NCI-H1048 (cell line): ENCODE results near the gene MAML2.

Experiments
- DNase-seq: peaks from one replicate; lab custom pipeline; 2025; lab: John Stamatoyannopoulos, UW

The MAML2 gene

DNA sequence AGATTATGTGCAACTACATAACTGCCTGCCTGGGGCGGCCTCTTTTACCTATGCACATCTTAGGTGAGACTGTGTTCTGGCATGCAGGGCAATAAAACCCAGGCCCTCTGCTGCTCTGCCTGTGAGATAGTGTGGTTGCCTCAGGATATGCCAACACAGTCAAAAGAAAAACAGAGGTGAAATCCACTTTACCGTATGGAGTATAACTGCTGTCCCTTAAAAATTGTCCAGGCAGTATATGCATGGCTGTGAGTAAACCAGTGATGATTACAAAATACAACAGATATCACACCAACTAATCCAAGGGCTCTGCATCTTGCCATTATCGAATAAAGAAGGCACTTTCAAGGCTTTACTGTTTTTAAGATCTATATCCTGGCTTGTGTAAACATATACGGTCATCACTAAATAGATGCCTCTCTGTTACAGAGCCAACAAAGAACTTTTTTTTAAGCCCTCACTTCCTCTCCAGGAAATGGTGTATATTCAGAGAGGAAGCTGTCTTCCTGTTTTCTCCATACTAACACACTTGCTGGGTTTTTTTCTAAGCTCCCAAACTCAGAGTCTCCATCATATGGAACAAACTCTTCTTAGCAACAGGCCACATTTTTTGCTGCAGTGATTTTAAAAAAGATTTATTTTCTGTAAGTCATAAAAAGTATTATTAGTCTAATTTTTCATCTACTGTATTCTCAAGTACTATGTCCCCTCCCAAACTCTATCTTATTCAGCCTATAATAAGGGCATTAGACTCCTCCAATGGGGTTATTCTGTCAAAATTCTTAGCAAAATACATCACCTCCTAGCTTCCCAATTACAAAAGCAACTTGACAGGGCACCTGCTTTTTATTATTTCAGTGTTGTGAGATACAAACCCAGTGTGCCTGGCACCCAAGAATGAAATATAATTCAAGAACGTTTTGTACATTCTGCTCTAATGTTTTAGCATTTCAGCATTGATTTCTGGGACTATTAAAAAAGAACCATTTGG is 135.2 kb downstream of the MAML2 start:
- no peak for DNase-seq

DNA sequence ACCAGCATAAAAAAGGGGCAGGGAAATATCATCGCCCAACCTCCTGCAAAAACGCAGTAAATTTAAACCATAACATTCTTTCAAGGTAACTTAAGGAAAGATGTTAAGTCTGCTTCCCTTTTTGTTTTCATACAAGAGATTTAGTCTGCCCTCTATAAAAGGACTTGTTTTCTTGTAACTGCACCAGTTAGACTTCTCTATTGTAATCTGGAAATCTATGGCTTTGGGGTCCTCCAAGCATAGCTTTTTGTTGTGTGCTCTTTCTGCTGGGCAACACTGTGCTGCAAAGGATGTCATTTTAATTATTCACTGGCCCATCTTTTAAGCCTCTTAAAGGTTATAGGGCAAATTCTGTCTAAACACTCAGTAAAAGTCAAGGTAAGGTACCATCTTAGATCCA is 136.0 kb downstream of the MAML2 start:
- no peak for DNase-seq

DNA sequence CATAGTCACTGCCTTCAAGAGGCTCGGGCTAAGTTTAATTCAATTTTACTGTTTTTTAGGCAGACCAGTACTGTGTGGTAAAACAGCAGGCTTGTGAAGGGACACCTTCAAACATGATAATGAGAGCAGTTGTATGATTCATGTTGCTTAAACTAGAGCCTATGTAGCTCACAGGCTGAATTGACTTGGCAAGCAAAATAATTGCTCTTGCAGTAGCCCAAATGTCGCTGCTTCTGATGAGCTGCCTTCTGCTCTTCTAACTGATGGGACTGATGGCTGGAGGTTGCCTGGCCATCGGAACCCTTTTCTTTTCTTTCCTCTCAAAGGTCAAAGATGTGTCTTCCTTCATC is 137.6 kb downstream of the MAML2 start:
- DNase-seq, result no peak

DNA sequence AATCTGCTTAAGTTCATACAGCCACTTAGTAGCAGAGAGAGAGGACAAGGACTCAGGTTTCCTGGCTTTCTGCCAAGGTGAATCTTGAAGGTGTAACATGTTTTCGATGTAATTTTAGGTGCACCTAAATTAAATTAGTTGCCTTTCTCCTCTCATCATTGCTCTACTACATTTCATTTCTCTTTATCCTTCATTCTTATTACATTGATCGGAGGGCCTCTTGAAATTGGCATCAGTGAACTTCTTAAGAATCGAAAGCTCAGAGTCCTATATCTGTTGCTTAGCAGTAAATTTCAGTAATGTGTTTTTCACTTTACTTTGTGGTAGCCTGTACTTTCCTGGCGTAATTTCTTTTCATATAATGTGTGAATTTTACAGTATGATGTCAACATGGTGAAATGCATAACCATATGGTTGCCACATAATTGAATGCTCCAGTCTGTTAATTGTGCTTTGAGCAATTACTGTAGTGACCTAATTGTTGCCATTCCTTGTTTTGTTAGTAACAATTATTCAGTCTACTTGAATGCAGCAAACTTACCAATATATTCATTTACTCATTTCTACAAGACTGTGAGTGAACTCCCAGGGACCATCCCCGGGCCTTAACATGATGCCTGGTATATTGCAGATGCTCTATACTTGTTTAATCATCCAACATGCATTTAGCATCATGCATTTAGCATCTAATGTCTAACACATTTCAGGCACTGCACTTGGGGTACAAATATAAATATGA is 138.1 kb downstream of the MAML2 start:
- DNase-seq, result no peak

DNA sequence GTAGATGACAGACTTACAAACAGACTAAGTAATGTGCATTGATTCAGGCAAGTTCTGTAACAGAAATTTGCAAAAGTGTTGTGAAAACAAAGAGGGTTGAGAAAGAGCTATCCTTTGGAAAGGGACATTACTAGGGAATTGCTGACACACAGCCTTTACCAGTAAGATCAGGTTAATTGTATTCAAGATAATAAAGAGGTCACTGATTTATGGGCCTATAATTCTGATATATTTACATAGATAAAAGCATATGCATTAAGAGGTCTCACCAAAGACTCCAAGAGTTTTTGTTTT is 138.7 kb downstream of the MAML2 start:
- no peak for DNase-seq

DNA sequence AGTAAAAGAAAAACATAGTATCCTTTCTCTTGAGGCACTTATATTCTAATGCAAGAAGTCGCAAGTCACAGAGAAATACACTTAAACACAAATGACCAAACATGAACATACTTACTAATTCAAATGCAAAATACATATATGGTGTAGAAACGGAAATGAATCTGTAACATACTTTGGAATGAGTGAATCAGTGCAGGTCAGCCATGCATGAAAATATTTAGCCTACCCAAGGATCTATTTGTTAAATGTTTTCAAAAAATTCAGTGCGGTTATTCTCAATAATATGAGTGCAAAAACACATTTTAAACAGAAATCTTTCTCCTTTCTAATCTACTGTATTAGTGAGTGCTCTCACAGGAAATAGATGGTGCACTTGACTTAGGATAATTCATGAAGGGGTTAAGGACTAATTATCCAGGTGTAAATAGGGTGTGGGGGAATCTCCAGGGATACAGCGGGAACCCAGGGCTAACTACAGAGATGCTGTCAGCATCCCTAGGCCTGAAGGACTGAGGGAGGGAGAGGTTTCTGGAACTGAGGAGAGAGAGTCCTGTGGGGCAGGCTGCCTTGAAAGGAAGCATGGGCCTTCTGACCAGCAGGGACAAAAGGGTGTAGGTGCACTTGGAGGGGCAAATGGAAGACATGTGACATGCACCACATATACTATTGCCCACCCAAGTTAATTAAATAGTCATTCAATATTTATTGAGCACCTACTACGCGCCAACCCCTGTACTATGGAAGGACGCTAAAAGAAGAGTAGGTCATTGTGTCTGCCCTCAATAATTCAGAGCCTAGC is 139.2 kb downstream of the MAML2 start:
- DNase-seq, result no peak

DNA sequence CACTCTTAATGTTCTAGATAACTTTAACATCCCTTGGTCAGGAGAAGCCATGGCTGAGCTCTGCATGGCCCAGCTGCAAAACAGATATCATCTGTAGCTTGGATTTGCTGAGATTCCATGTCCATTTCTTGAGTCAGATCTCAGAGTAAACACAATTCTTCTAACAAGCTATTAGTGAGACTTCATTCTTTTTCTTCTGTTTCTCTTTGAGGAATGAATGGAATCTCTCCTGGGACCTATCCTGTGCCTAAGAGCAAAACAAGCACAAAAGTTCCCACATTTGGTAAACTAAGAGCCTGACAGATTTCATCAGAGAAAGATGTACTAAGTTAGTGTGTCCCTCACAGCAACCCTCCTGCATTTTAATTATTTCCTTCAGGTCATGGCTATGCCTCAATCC is 142.8 kb downstream of the MAML2 start:
- DNase-seq, result no peak

DNA sequence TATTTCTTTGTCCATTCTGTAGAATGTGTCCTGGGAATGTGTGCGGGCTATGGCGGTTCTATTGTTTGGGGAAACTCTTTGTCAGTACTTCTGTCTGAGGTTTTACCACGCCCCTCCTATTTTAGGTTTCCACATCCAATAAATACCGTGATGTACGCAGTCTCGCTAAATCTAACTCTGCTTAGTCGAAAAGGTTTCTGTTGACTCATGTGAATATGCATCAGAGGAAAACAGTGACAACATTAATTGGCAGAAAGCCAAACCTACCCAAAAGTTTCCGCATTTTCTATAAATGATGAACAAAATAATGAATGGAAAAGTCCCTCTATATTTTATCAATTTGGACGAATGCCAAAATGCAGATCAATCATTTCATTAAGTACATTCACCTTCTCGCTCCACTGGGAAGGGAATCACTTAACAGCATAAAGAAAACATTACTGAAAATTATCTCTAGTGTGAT is 143.4 kb downstream of the MAML2 start:
- DNase-seq, result no peak

DNA sequence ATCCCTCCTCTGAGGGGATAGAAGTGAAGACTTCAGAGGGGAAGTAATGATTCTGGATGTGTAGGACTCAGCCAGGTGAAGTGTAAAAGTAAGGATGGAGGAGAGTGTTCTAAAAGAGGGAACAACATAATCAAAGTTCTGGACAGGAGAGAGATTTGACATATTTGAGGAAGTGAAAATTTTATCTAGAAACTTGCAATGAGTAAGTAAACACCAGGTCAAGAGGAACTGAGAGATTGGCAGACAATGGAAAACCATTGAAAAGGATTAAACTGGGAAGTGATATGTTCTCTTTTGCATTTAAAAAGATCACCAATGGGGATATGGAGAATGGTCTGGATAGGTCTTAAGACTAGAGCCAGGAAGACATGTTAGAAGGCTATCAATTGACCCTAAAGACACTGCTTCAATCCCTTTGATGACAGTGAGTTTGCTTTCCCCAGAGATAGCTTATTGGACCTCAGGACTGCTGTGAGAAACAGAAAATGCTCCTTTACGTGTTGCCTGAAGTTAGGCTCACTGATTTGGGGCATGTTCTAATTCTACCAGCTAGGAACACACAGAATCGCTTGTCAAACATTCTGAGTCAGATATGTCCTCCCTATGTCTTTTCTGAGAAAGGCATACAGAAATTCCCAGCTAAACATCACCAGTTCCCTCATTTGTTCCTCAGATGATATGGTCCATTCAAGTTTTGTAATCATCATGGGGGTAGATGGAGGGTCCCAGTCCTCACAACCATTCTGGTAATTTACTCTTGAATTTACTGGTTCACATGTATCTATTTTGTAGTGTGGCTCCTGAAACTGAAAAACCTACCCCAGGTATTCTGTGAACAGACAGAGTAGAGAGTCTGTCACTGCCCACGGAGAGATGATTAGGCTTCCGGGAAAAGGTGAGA is 144.9 kb downstream of the MAML2 start:
- DNase-seq, result no peak

DNA sequence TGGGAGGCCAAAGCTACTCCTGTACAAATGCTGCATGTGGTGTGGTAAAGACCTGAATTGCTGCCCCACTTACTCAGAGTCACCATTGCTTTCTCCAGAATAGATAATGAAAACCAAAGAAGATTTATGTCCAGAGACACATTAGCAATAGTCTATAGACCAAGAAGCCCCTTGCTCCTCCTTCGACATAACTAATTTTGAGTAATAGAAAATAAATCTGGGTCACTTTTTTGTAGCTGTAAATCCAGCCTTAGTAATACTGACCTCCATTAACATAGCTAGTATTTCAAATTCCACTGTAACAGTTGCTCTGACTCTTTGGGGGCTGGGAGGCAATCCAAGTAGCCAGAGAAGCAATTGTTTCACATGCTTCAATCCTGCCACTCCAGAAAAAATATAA is 145.9 kb downstream of the MAML2 start:
- DNase-seq, result no peak

DNA sequence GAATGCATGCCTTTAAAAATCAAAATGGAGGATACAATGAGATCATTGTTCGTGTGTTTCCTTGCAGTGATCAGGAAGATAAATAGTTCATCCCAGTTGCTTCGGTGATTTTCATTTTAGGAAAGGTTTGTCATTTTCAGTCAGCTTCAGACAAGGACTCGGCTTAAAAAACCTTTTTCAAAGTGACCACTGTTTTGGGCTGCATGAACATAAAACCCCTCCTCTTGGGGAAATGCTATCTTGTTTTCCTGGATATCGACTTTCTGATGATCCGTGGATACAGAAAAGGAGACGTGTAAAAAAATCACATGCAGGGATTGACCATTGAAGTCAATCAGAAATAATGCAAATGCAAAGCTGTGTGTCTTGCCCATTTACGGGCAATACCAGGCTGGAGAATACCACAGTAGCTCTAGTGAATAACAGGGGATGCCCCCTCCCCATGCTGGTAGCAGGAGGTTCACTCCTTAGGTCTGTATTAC is 146.8 kb downstream of the MAML2 start:
- no peak for DNase-seq

DNA sequence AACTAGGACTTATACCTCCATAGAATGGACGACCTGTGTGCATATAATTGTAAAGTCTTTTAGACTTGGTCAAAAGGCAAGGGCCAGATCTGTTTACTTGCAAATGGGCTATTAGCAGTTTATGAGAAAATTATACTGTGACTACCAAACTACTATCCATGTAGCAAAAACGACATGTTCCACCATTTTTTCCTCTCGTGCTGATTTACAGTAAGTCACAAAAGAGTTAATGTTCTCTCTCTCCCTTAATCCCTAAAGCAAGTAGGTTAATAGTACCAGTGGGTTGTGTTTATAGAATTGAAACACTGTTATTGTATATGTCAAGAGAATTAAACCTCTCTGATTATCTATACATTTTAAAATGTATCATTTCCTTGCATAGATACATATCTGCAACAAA is 147.3 kb downstream of the MAML2 start:
- no peak for DNase-seq

DNA sequence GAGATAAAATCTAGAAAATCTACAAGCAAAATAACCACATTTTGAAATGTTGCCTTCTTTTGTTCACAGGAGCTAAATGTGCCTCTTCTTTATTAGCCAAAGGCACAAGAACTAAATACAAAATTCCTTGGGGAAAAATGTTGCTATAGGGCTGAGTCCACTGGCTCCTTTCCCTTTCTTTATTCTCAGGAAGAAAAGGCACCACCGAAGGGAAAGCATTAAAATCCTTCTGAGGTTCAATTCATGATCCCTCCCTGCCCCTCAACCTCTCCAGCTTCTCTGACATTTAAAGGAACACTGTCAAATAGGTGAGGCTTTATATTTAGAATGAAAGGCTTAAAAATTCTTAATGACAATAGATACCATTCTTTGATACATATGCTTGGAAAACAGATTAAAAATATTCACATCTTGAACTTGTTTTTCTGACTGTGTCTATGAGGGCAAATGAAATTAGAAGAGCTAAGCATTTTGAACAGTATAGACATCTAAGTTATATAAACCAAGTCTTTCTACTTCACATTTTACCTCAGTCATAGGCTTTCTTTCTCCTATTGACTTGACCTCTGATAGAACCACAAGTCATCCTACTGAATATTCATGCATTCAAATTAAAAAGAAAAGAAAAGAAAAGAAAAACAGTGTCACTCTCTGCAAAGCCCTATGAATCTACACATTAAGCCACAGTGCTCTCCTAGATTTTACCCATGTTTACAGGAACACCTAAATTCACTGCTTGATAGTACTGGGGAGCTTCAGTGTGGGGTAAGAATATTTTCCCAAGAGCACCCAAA is 148.2 kb downstream of the MAML2 start:
- no peak for DNase-seq

DNA sequence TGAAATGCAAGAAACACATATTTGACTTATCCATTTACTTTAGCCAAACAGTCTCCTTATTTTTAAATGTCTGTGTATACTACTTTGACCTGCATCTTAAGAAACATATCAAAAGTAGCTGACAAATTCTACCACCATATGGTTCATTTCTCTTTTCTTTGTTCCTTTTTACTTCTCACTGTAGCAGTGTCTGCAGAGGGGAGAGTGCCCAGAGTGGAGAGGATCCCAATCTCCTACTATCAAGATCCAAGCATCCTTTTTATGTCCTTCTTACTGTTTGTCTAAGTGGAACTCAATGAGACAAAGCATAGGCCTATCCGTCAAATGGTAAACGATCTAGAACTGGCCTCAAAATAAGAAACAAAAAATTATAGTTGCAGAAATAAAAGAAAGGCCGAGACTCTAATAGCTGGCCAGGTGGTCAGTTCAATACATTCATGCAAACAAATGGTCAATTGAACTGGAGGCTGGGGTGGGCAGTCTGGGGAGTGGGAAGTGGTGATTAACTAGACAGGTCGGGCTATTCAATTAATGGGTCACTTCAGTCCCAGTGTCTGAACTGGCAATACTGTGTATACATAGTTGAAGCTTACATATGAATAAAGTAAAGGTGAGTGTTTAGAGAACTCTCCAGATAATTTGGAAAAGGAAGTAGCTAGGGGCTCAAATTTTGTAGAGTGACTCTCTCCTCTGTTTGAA is 149.1 kb downstream of the MAML2 start:
- no peak for DNase-seq

DNA sequence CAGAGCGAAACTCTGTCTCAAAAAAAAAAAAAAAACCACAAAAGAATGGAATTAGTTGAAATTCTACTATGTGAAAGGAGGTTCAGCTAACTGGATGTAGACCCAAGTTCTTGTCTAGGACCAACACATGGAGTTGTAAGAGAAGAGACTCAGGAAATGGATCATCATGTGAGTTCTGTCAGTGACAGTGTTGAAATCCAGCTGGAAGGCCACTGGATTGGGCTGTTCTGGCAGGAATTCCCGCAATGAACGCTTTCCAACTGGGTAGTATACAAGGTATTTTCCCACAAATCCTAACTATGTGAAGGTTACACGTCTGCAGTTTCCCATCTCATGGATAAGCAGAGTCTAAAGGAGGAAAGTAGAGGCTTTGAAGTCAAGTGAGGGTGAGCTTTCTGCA is 151.2 kb downstream of the MAML2 start:
- DNase-seq, result no peak

DNA sequence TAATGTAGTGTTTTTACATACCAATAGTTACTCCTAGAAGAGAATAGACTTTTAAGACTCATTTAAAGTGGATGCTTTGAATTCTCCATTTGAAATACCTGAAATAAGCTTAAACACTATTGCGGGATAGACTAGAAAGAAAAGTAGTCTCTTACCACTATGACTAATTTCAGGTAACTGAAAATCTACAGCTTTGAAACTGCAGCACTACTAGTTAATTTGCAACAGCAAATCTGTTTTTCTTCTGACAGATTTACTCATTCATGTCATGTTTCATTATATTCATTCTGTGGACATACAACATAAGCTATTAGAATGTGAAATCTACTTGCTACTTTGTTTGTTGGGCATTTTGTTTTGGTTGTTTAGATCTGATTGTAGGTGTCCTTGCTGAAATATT is 153.6 kb downstream of the MAML2 start:
- no peak for DNase-seq

DNA sequence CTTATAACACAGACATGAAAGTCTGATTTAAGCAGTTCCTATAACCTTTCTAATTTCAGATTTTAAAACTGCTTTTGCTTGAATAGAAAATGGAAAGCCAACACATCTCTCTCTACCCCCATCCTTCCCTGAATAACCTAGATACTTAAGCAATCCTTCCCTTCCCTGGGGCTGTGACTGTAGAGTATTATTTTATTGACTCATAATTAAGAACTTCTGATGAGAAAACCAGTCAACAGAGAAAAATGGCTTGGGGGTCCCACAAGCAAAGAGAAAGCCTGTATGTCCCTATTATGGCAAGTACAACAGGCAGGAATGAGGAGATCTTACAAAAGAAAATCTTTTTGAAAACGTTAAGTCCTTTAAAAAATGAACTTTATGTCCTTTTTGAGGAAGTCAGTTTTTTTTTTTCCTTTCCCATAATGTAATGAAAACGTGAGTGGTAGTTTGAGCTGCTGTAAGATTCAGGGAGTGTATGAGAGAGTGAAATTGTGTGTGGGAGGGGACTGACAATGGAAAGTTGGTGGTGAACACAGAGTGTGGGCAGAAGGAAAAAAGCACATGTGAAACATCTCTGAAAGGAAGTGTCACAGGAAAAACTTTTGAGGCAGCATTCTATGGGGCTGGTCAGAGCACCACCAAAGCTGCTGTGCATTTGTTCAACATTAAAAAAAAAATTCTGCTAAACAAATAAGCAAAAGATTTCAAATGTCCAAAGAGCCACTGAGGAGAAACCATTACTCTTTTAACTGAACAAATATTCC is 154.6 kb downstream of the MAML2 start:
- DNase-seq, result no peak

DNA sequence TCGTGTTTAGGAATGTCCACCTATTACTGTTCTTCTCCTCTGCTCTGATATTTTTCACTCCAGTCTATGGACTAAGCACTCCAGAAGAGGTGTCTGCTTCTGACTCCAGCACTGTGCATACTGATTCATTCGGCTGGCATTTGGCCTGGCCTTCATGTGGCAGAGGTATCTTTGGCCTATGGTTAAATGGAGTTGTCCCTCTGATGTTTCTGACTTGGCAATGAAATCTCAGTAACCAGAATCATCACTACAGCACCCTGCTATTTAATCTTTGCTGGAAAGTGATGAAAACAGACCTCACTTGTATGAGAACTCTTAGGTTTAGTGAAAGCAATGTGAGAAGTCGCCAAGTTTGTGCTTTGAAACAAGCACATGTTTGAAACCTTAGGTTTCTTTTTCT is 155.2 kb downstream of the MAML2 start:
- DNase-seq, result no peak

DNA sequence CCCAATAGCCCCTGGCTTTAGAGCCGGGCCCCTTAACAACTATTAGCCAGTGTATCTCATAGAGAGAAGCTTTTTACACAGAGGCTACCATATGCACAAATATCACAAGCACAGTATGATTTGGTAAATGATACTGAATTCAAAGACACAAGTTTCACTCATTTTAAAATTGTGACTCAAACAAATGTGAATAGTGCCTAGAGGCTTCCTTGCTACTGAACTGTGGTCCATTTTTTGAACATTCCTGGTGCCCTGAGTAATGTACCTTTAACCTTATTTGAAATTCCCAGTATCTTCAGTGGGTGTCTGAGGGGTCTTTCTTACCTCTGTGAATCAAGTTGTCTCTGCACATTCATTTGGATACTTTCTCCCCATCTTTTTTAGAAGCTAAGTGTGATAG is 156.2 kb downstream of the MAML2 start:
- no peak for DNase-seq
